Neural cell (in vitro differentiated cells): Measurements from ENCODE around the gene FKTN. TPM values are rescaled to one million over a fixed set of nuclear protein-coding genes. Genes with fewer than 3 reads are reported as not detected.

ENCODE experiments used
- H2AFZ ChIP-seq: fragments of 200-600, 300-800 bp; sonication (generic), shearing (Covaris generic); 2 replicates; pipeline ENCODE4 v1.6.0; 2014; ENCODE audit warnings: low read depth, mild to moderate bottlenecking, antibody characterized with exemption, low read length, moderate library complexity
- H3F3A ChIP-seq: fragments of 200-600 bp; shearing (Covaris generic); 2 replicates; pipeline ENCODE4 v1.6.1; 2016; ENCODE audit warnings: mild to moderate bottlenecking, moderate library complexity, mixed read lengths, antibody characterized with exemption, low read length; ENCODE audit not compliant: insufficient read depth, poor library complexity, severe bottlenecking
- H3K27ac ChIP-seq: fragments of 200-600, 300-800 bp; sonication (generic), shearing (Covaris generic); 2 replicates; pipeline ENCODE4 v1.5.1; 2014; ENCODE audit warnings: mild to moderate bottlenecking, low read length, moderate library complexity
- H3K27me3 ChIP-seq: fragments of 300-800, 200-600 bp; sonication (generic), shearing (Covaris generic); 2 replicates; pipeline ENCODE4 v1.6.0; 2014; ENCODE audit warnings: mild to moderate bottlenecking, low read depth, low read length, moderate library complexity; ENCODE audit not compliant: insufficient read depth
- H3K36me3 ChIP-seq: fragments of 300-800, 200-600 bp; sonication (generic), shearing (Covaris generic); 2 replicates; pipeline ENCODE4 v1.5.1; 2014; ENCODE audit warnings: mild to moderate bottlenecking, antibody characterized with exemption, low read length, moderate library complexity; ENCODE audit not compliant: insufficient read depth
- H3K4me2 ChIP-seq: fragments of 300-800, 200-600 bp; sonication (generic), shearing (Covaris generic); 2 replicates; pipeline ENCODE4 v1.6.0; 2014; ENCODE audit warnings: mild to moderate bottlenecking, low read length
- H3K4me3 ChIP-seq: fragments of 300-800, 200-600 bp; sonication (generic), shearing (Covaris generic); 2 replicates; pipeline ENCODE4 v1.5.1; 2014; ENCODE audit warnings: mild to moderate bottlenecking, low read length, moderate library complexity
- H3K79me2 ChIP-seq: fragments of 200-600 bp; shearing (Covaris generic); replicated peaks from 2 replicates; pipeline ENCODE4 v1.6.0; 2014; ENCODE audit warnings: mild to moderate bottlenecking, low read length, moderate library complexity; ENCODE audit not compliant: insufficient read depth
- H3K9ac ChIP-seq: fragments of 300-800, 200-600 bp; sonication (generic), shearing (Covaris generic); 2 replicates; pipeline ENCODE4 v1.6.1; 2016; ENCODE audit warnings: mild to moderate bottlenecking, low read length, mixed read lengths
- H3K9me2 ChIP-seq: fragments of 200-600 bp; shearing (Covaris generic); 2 replicates; pipeline ENCODE4 v1.6.1; 2016; ENCODE audit warnings: mild to moderate bottlenecking, low read length, mixed read lengths; ENCODE audit not compliant: insufficient read depth
- H3K9me3 ChIP-seq: fragments of 200-600, 300-800 bp; sonication (generic), shearing (Covaris generic); 2 replicates; pipeline ENCODE4 v1.6.1; 2016; ENCODE audit warnings: mild to moderate bottlenecking, mixed run types, low read length, moderate library complexity, mixed read lengths
- H4K20me1 ChIP-seq: fragments of 200-600 bp; shearing (Covaris generic); 2 replicates; pipeline ENCODE4 v1.6.1; 2016; ENCODE audit warnings: mild to moderate bottlenecking, mixed run types; ENCODE audit not compliant: insufficient read depth
- CTCF ChIP-seq: fragments of 450-650 bp; IDR thresholded peaks from 2 replicates; pipeline ENCODE4 v1.5.1; 2014; ENCODE audit warnings: antibody characterized with exemption, mild to moderate bottlenecking, moderate library complexity; ENCODE audit not compliant: poor library complexity, severe bottlenecking
- EP300 ChIP-seq: fragments of 450-650 bp; conservative IDR thresholded peaks from 2 replicates; pipeline ENCODE4 v1.6.1; 2014; ENCODE audit warnings: antibody characterized with exemption, mild to moderate bottlenecking, moderate library complexity; ENCODE audit not compliant: poor library complexity, severe bottlenecking
- EZH2 ChIP-seq: fragments of 200-600, 300-800 bp; shearing (Covaris generic), sonication (generic); IDR thresholded peaks from 2 replicates; pipeline ENCODE4 v1.6.1; 2014; ENCODE audit warnings: antibody characterized with exemption, low read length, borderline replicate concordance, mild to moderate bottlenecking; ENCODE audit not compliant: insufficient read depth, poor library complexity, severe bottlenecking
- MXI1 ChIP-seq: fragments of 450-650 bp; conservative IDR thresholded peaks from 2 replicates; pipeline ENCODE4 v1.6.1; 2014; ENCODE audit warnings: antibody characterized with exemption, mild to moderate bottlenecking; ENCODE audit not compliant: poor library complexity, severe bottlenecking
- POLR2AphosphoS5 ChIP-seq: IDR thresholded peaks from 2 replicates; pipeline ENCODE4 v1.6.1; 2012
- RAD21 ChIP-seq: fragments of 450-650 bp; conservative IDR thresholded peaks from 2 replicates; pipeline ENCODE4 v1.6.1; 2014; ENCODE audit warnings: antibody characterized with exemption, mild to moderate bottlenecking, moderate library complexity
- REST ChIP-seq: IDR thresholded peaks from 2 replicates; pipeline ENCODE4 v1.6.1; 2012; ENCODE audit warnings: borderline replicate concordance
- SMC3 ChIP-seq: fragments of 450-650 bp; conservative IDR thresholded peaks from 2 replicates; pipeline ENCODE4 v1.6.1; 2014; ENCODE audit warnings: antibody characterized with exemption, mild to moderate bottlenecking, moderate library complexity; ENCODE audit not compliant: poor library complexity
- TAF1 ChIP-seq: IDR thresholded peaks from 2 replicates; pipeline ENCODE4 v1.6.1; 2012; ENCODE audit warnings: low read depth
- polyA plus RNA-seq: library from polyadenylated mRNA; depleted of rRNA; stranded (reverse); fragments of >200 nt; gene quantifications from 2 replicates; pipeline ENCODE4 v1.2.3, GENCODE V29; 2014

Gene FKTN
- polyA plus RNA-seq, 1 donor from 2014 or later: 52.1 TPM

- Histone ChIP-seq H3F3A (no peaks in the 10 kb centered on the region), H3K27me3 (no peaks in the 10 kb centered on the region), H3K4me2 (no peak overlapping the region), H4K20me1 (no peaks in the 10 kb centered on the region), H3K9ac (no peak overlapping the region), H3K9me3 (no peaks in the 10 kb centered on the region), H3K9me2 (no peaks in the 10 kb centered on the region), H3K36me3 (no peaks in the 10 kb centered on the region), H3K79me2 (no peaks in the 10 kb centered on the region), H3K27ac (no peak overlapping the region), H2AFZ (no peak overlapping the region), H3K4me3 (no peak overlapping the region)
- TF ChIP-seq EP300 (no peak), CTCF (no peak), REST (no peak), POLR2AphosphoS5 (no peak), SMC3 (no peak), MXI1 (no peak), TAF1 (no peak)
Measured at GRCh38 chr9:105663914-105664313, 106.0 kb downstream of the FKTN start.

GRCh38 chr9:105667867-105668266 lies 109.9 kb downstream of the FKTN start:
- no peaks in the 10 kb centered on the region for H4K20me1 ChIP-seq
- no peaks in the 10 kb centered on the region for H3F3A ChIP-seq
- H3K27ac ChIP-seq: no peak overlapping the region
- no peaks in the 10 kb centered on the region for H3K9me2 ChIP-seq
- no peak overlapping the region for H3K9ac ChIP-seq
- H3K27me3 ChIP-seq: peaks cover 19% of the 10 kb centered on the region
- H3K36me3 ChIP-seq: no peaks in the 10 kb centered on the region
- no peak overlapping the region for H2AFZ ChIP-seq
- no peak overlapping the region for H3K4me2 ChIP-seq
- TF ChIP-seq RAD21 (no peak), SMC3 (no peak)
- no peaks in the 10 kb centered on the region for H3K9me3 ChIP-seq
- H3K79me2 ChIP-seq: no peaks in the 10 kb centered on the region
- no peak overlapping the region for H3K4me3 ChIP-seq

GRCh38 chr9:105670315-105670714 lies 112.4 kb downstream of the FKTN start:
- no peak overlapping the region for H2AFZ ChIP-seq
- H3K9me2 ChIP-seq: no peaks in the 10 kb centered on the region
- TF ChIP-seq RAD21: no peak
- no peak for TF ChIP-seq REST
- TF ChIP-seq EP300: no peak
- no peak for TF ChIP-seq CTCF
- no peak for TF ChIP-seq POLR2AphosphoS5
- no peak for TF ChIP-seq EZH2
- TF ChIP-seq MXI1: no peak
- TF ChIP-seq TAF1: no peak
- TF ChIP-seq SMC3: no peak
- H3K9ac ChIP-seq: no peak overlapping the region
- peaks cover 39% of the 10 kb centered on the region for H3K27me3 ChIP-seq
- H3K27ac ChIP-seq: no peak overlapping the region
- H3F3A ChIP-seq: no peaks in the 10 kb centered on the region
- H4K20me1 ChIP-seq: no peaks in the 10 kb centered on the region
- H3K9me3 ChIP-seq: no peaks in the 10 kb centered on the region
- no peak overlapping the region for H3K4me3 ChIP-seq
- H3K79me2 ChIP-seq: no peaks in the 10 kb centered on the region
- H3K4me2 ChIP-seq: no peak overlapping the region
- no peaks in the 10 kb centered on the region for H3K36me3 ChIP-seq
